GM23338 (cell line): ENCODE measurements around the gene SUOX. TPM values are rescaled to one million over a fixed set of nuclear protein-coding genes. Genes with fewer than 3 reads are reported as not detected.
"Not testable (repeated sequence)": the region's sequence is repeated elsewhere in the genome, so short reads cannot be mapped to it uniquely, and the experiment has no call there.

Experiments used
- ATAC-seq: fragments of 200-7000 bp; cut with Tn5 transposase; 3 replicates; pipeline ENCODE4 v1.9.1; 2020
- DNase-seq: peaks from one replicate; pipeline ENCODE4 v3.0.0-alpha.2; 2015; ENCODE audit warnings: low spot score
- H2AFZ ChIP-seq: fragments of 200-600 bp; sonication (generic); 2 replicates; pipeline ENCODE4 v1.8.0; 2016; ENCODE audit warnings: antibody characterized with exemption, mild to moderate bottlenecking, moderate library complexity
- H3F3A ChIP-seq: fragments of 200-600 bp; sonication (generic); replicated peaks from 2 replicates; pipeline ENCODE4 v1.8.0; 2017; ENCODE audit warnings: antibody characterized with exemption, mixed run types, low read depth
- H3K27ac ChIP-seq: fragments of 200-600 bp; sonication (generic); 2 replicates; pipeline ENCODE4 v1.6.1; 2016; ENCODE audit warnings: low read depth
- H3K27me3 ChIP-seq: fragments of 200-600 bp; sonication (generic); 2 replicates; pipeline ENCODE4 v1.8.0; 2016; ENCODE audit warnings: mild to moderate bottlenecking, mixed run types, moderate library complexity; ENCODE audit not compliant: insufficient read depth
- H3K36me3 ChIP-seq: fragments of 200-600 bp; sonication (generic); 2 replicates; pipeline ENCODE4 v1.8.0; 2016; ENCODE audit warnings: mild to moderate bottlenecking; ENCODE audit not compliant: insufficient read depth
- H3K4me1 ChIP-seq: fragments of 200-600 bp; sonication (generic); 2 replicates; pipeline ENCODE4 v1.8.0; 2016; ENCODE audit warnings: mild to moderate bottlenecking, moderate library complexity; ENCODE audit not compliant: insufficient read depth
- H3K4me2 ChIP-seq: fragments of 200-600 bp; sonication (generic); 2 replicates; pipeline ENCODE4 v1.7.1; 2017; ENCODE audit warnings: mixed run types
- H3K4me3 ChIP-seq: fragments of 200-600 bp; sonication (generic); 2 replicates; pipeline ENCODE4 v1.6.1; 2016; ENCODE audit warnings: mixed run types
- H3K79me2 ChIP-seq: fragments of 200-600 bp; sonication (generic); replicated peaks from 2 replicates; pipeline ENCODE4 v1.8.0; 2017; ENCODE audit warnings: mild to moderate bottlenecking; ENCODE audit not compliant: insufficient read depth
- H3K9me2 ChIP-seq: fragments of 200-600 bp; sonication (generic); 2 replicates; pipeline ENCODE4 v1.8.0; 2017; ENCODE audit not compliant: insufficient read depth
- H4K20me1 ChIP-seq: fragments of 200-600 bp; sonication (generic); replicated peaks from 2 replicates; pipeline ENCODE4 v1.8.0; 2017; ENCODE audit warnings: mild to moderate bottlenecking; ENCODE audit not compliant: insufficient read depth
- H3K27ac Mint-ChIP-seq: 2 replicates; pipeline ENCODE4 v1.8.0; 2020; ENCODE audit warnings: inconsistent platforms, mild to moderate bottlenecking, moderate library complexity, mixed read lengths
- H3K27me3 Mint-ChIP-seq: 3 replicates; pipeline ENCODE4 v1.8.0; 2022; ENCODE audit warnings: low read depth, mild to moderate bottlenecking, moderate library complexity, mixed read lengths, inconsistent platforms; ENCODE audit not compliant: insufficient read depth, poor library complexity
- H3K36me3 Mint-ChIP-seq: 3 replicates; pipeline ENCODE4 v1.8.0; 2021; ENCODE audit warnings: low read depth, mild to moderate bottlenecking, inconsistent platforms, moderate library complexity, mixed read lengths
- H3K4me1 Mint-ChIP-seq: 3 replicates; pipeline ENCODE4 v1.8.0; 2020; ENCODE audit warnings: mild to moderate bottlenecking, inconsistent platforms, mixed read lengths
- H3K4me3 Mint-ChIP-seq: 3 replicates; pipeline ENCODE4 v1.8.0; 2021; ENCODE audit warnings: moderate library complexity, mild to moderate bottlenecking, inconsistent platforms, mixed read lengths
- H3K9me3 Mint-ChIP-seq: 3 replicates; pipeline ENCODE4 v1.8.0; 2020; ENCODE audit warnings: moderate library complexity, mild to moderate bottlenecking, inconsistent platforms, mixed read lengths
- CREB1 ChIP-seq: fragments of 250-450 bp; sonication (Bioruptor Pico); IDR thresholded peaks from 2 replicates; pipeline ENCODE4 v1.5.0; 2020; ENCODE audit warnings: low read depth, mild to moderate bottlenecking, moderate library complexity
- CTCF ChIP-seq, 2 experiments: fragments of 200-600 bp in 1 of 2; sonication (generic) in 1 of 2; conservative IDR thresholded peaks; 2 replicates each; pipeline versions ENCODE4 v1.5.1 to v1.6.1; 2016 to 2017; ENCODE audit warnings: antibody characterized with exemption in 2 of 2, low read depth in 2 of 2, mild to moderate bottlenecking in 2 of 2, moderate library complexity in 1 of 2
- EZH2 ChIP-seq: fragments of 200-600 bp; sonication (generic); IDR thresholded peaks from one replicate; pipeline ENCODE4 v1.8.0; 2017; ENCODE audit warnings: antibody characterized with exemption, mild to moderate bottlenecking, low read depth; ENCODE audit not compliant: unreplicated experiment
- EZH2phosphoT487 ChIP-seq: fragments of 200-600 bp; sonication (generic); IDR thresholded peaks from one replicate; pipeline ENCODE4 v1.8.1; 2018; ENCODE audit warnings: antibody characterized with exemption; ENCODE audit not compliant: unreplicated experiment
- JUNB ChIP-seq: IDR thresholded peaks from one replicate; pipeline ENCODE4 v1.6.1; 2016; ENCODE audit warnings: antibody characterized with exemption; ENCODE audit not compliant: unreplicated experiment
- NANOG ChIP-seq: IDR thresholded peaks from 2 replicates; pipeline ENCODE4 v1.6.1; 2016; ENCODE audit warnings: antibody characterized with exemption, borderline replicate concordance
- REST ChIP-seq: IDR thresholded peaks from one replicate; pipeline ENCODE4 v1.6.1; 2018; ENCODE audit warnings: antibody characterized with exemption; ENCODE audit not compliant: unreplicated experiment
- STAT1 ChIP-seq: IDR thresholded peaks from one replicate; pipeline ENCODE4 v1.6.1; 2016; ENCODE audit warnings: antibody characterized with exemption; ENCODE audit not compliant: unreplicated experiment
- polyA plus RNA-seq: library from polyadenylated mRNA; unstranded; fragments of >200 nt; fragmentation: Nextera tagmentation; extraction: Ambion mirVana; gene quantifications from 2 replicates; pipeline ENCODE4 v1.2.1, GENCODE V29; 2016
- total RNA-seq: library from RNA; depleted of rRNA; stranded (reverse); fragments of >200 nt; shearing (Covaris generic); gene quantifications from 2 replicates; pipeline ENCODE4 v1.2.3, GENCODE V29; 2014

Gene SUOX
- total and polyA plus RNA-seq, 2 experiments from 2014 or later, result 14.0 to 27.5 TPM

- no peak for TF ChIP-seq REST
- no peak for TF ChIP-seq JUNB
- no peak for TF ChIP-seq EZH2
- TF ChIP-seq CREB1 (CRISPR knock-in tag), result no peak
- no peak for TF ChIP-seq EZH2phosphoT487
- TF ChIP-seq NANOG, result no peak
- no peak for TF ChIP-seq CTCF (conservative IDR thresholded peaks at IDR 0.05; ENCODE audit: low read depth in 2 of 2)
- TF ChIP-seq STAT1, result no peak
Measured at GRCh38 chr12:55997535-55997859, 421 bp downstream of the SUOX start (continued).

GRCh38 chr12:55999522-55999921 is 2.4 kb downstream of the SUOX start:
- not testable (repeated sequence) for H3K36me3 ChIP-seq, H3F3A ChIP-seq, ATAC-seq, H4K20me1 ChIP-seq, H3K9me2 ChIP-seq, H3K27me3 Mint-ChIP-seq, H3K4me1 Mint-ChIP-seq, H3K27ac ChIP-seq, H3K4me3 ChIP-seq, DNase-seq, H3K4me2 ChIP-seq, H3K79me2 ChIP-seq, H3K27me3 ChIP-seq, H3K4me1 ChIP-seq, H3K9me3 Mint-ChIP-seq, H2AFZ ChIP-seq, H3K4me3 Mint-ChIP-seq
- Mint-ChIP-seq H3K36me3 (peaks cover 39% of the 10 kb centered on the region), H3K27ac (peak overlapping the region; percentile 21; the same call in 1 of the 2 replicates)

- H3K4me1 ChIP-seq, H3K27me3 ChIP-seq, H3K79me2 ChIP-seq, H3K27me3 Mint-ChIP-seq, H3K4me3 ChIP-seq, H3K4me2 ChIP-seq, H3K9me3 Mint-ChIP-seq, H3K27ac ChIP-seq, H3K4me3 Mint-ChIP-seq, DNase-seq, H3F3A ChIP-seq, H2AFZ ChIP-seq, H3K27ac Mint-ChIP-seq, H4K20me1 ChIP-seq, ATAC-seq, H3K36me3 ChIP-seq, H3K4me1 Mint-ChIP-seq, H3K9me2 ChIP-seq: not testable (repeated sequence)
- peaks cover 44% of the 10 kb centered on the region for H3K36me3 Mint-ChIP-seq
Measured at GRCh38 chr12:55999999-56000540, 3.0 kb downstream of the SUOX start.
